ENCODE results near the gene IRF2BP1.

Gene IRF2BP1

DNA sequence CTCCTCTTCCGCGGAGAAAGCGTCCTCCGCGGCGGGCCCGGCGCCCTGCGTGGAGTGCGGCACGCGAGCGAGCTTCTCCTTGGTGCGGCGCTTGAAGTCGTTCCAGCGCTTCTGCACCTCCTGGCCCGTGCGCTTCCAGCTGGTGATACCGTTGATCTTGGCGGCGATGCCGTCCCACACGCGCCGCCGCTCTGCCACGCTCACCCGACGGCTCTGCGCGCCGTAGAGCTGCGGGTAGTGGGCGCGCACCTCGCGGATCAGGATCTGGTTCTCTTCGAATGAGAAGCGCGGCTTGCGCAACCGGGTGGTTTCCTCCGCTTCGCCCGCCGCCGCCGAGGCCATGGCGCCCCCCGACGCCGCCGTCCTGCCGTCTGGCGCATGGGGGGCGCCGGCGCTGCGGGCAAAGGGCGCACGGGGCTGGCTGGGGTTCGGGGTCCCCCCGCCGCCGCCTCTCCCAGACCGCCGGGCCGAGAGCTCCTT is 15.5 kb upstream of the IRF2BP1 start:
- ATAC-seq = no peak; the same call in 2 of the 3 replicates
- TF ChIP-seq OSR1 (CRISPR knock-in tag; IDR thresholded peaks at IDR 0.05) = no peak
- no peak for TF ChIP-seq ISL1 (CRISPR knock-in tag; IDR thresholded peaks at IDR 0.05)
- TF ChIP-seq ESRRG (CRISPR knock-in tag; IDR thresholded peaks at IDR 0.05) = no peak
- TF ChIP-seq ZNF8 (CRISPR knock-in tag; IDR thresholded peaks at IDR 0.05) = no peak

DNA sequence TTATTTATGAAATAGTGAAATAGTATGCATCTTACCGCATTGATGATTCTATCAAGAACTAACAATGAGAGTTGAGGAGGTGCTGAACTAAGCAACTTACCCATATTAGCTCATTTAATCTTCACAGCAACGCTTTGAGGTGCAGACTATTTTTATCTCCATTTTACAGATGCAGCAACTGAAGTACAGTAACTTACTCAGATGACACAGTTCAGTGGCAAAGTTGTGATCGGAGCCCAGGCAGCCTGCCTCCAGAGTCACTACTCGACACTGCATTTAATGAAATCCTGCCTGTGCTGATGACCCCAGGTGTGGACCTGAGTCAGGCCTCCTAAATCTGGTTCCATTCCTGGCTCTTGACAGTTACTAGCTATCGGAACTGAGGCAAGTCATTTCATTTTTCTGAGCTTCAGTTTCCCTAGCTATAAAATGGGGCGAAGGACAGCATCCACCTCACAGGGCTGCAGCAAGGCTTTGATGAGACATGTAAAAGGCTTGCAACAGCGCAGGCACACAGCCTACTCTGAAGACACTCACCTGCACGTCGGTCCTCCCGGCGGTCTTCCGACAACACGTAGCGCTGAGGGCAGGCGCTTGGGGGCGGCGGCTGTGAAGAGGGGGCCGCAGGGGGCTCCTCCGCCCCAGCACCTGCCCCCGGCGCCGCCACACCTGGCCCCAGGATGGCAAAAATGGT is 14.9 kb upstream of the IRF2BP1 start:
- no peak for ATAC-seq
- no peak for TF ChIP-seq ZNF565 (CRISPR knock-in tag; conservative IDR thresholded peaks at IDR 0.05; ENCODE audit: low read depth)
- TF ChIP-seq, protein P1, sequence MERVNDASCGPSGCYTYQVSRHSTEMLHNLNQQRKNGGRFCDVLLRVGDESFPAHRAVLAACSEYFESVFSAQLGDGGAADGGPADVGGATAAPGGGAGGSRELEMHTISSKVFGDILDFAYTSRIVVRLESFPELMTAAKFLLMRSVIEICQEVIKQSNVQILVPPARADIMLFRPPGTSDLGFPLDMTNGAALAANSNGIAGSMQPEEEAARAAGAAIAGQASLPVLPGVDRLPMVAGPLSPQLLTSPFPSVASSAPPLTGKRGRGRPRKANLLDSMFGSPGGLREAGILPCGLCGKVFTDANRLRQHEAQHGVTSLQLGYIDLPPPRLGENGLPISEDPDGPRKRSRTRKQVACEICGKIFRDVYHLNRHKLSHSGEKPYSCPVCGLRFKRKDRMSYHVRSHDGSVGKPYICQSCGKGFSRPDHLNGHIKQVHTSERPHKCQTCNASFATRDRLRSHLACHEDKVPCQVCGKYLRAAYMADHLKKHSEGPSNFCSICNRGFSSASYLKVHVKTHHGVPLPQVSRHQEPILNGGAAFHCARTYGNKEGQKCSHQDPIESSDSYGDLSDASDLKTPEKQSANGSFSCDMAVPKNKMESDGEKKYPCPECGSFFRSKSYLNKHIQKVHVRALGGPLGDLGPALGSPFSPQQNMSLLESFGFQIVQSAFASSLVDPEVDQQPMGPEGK (CRISPR knock-in tag; IDR thresholded peaks at IDR 0.05; ENCODE audit: borderline replicate concordance) = no peak
- no peak for TF ChIP-seq ZNF8 (CRISPR knock-in tag; IDR thresholded peaks at IDR 0.05)
- no peak for TF ChIP-seq ZC3H10 (CRISPR knock-in tag; IDR thresholded peaks at IDR 0.05)
- no peak for TF ChIP-seq SNAI2 (CRISPR knock-in tag; IDR thresholded peaks at IDR 0.05)
- TF ChIP-seq, protein P2, sequence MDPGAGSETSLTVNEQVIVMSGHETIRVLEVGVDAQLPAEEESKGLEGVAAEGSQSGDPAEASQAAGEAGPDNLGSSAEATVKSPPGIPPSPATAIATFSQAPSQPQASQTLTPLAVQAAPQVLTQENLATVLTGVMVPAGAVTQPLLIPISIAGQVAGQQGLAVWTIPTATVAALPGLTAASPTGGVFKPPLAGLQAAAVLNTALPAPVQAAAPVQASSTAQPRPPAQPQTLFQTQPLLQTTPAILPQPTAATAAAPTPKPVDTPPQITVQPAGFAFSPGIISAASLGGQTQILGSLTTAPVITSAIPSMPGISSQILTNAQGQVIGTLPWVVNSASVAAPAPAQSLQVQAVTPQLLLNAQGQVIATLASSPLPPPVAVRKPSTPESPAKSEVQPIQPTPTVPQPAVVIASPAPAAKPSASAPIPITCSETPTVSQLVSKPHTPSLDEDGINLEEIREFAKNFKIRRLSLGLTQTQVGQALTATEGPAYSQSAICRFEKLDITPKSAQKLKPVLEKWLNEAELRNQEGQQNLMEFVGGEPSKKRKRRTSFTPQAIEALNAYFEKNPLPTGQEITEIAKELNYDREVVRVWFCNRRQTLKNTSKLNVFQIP (CRISPR knock-in tag; IDR thresholded peaks at IDR 0.05; ENCODE audit: borderline replicate concordance, low read depth) = no peak
- TF ChIP-seq TCF4 (CRISPR knock-in tag; IDR thresholded peaks at IDR 0.05; ENCODE audit: borderline replicate concordance) = no peak
- TF ChIP-seq CSDC2 (CRISPR knock-in tag; IDR thresholded peaks at IDR 0.05) = no peak
- no peak for TF ChIP-seq ZNF70 (CRISPR knock-in tag; IDR thresholded peaks at IDR 0.05)
- TF ChIP-seq, protein P3, sequence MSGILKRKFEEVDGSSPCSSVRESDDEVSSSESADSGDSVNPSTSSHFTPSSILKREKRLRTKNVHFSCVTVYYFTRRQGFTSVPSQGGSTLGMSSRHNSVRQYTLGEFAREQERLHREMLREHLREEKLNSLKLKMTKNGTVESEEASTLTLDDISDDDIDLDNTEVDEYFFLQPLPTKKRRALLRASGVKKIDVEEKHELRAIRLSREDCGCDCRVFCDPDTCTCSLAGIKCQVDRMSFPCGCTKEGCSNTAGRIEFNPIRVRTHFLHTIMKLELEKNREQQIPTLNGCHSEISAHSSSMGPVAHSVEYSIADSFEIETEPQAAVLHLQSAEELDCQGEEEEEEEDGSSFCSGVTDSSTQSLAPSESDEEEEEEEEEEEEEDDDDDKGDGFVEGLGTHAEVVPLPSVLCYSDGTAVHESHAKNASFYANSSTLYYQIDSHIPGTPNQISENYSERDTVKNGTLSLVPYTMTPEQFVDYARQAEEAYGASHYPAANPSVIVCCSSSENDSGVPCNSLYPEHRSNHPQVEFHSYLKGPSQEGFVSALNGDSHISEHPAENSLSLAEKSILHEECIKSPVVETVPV (CRISPR knock-in tag; IDR thresholded peaks at IDR 0.05) = no peak
- no peak for TF ChIP-seq PPARA (CRISPR knock-in tag; IDR thresholded peaks at IDR 0.05; ENCODE audit: borderline replicate concordance)
- TF ChIP-seq BACH2 (CRISPR knock-in tag; IDR thresholded peaks at IDR 0.05; ENCODE audit: borderline replicate concordance) = no peak
- no peak for TF ChIP-seq RARB (CRISPR knock-in tag; IDR thresholded peaks at IDR 0.05)
- TF ChIP-seq, protein P4, sequence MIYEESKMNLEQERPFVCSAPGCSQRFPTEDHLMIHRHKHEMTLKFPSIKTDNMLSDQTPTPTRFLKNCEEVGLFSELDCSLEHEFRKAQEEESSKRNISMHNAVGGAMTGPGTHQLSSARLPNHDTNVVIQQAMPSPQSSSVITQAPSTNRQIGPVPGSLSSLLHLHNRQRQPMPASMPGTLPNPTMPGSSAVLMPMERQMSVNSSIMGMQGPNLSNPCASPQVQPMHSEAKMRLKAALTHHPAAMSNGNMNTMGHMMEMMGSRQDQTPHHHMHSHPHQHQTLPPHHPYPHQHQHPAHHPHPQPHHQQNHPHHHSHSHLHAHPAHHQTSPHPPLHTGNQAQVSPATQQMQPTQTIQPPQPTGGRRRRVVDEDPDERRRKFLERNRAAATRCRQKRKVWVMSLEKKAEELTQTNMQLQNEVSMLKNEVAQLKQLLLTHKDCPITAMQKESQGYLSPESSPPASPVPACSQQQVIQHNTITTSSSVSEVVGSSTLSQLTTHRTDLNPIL (CRISPR knock-in tag; IDR thresholded peaks at IDR 0.05; ENCODE audit: low read depth) = no peak
- TF ChIP-seq ZFP3 (CRISPR knock-in tag; IDR thresholded peaks at IDR 0.05) = no peak

DNA sequence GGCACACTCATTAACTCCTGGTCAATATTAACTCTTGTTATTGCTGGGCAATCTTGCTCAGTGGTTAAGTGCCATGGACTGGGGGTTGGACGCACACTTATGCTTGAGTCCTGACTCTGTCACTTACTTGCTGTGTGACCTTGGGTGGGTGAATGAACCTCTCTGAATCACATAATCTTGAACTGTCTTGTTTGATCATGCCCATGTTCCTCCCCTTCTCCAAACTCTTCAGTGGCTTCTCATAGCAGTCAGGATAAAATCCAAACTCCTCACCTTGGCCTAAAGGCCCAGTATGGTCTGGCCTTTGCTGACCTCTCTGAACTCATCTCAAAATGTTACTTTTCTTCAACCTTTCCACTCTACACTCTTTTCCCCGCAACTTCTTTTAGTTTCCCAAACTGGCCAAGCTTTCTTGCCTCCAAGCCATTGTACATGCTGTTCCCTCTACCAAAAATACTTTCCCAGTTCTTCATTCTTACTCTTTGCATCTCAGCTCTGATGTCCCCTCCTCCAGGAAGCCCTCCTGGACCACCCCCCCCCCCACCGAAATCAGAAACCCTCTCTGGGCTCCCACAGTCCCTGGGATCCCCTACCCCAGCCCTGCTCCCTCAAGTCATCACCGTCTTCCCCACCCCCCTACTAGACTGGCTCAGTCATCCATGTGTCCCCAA is 14.1 kb upstream of the IRF2BP1 start:
- no peak for ATAC-seq
- TF ChIP-seq SNAI2 (CRISPR knock-in tag; IDR thresholded peaks at IDR 0.05) (no peak), ZFP30 (CRISPR knock-in tag; IDR thresholded peaks at IDR 0.05) (no peak), TCF4 (CRISPR knock-in tag; IDR thresholded peaks at IDR 0.05; ENCODE audit: borderline replicate concordance) (no peak), RARB (CRISPR knock-in tag; IDR thresholded peaks at IDR 0.05) (no peak), ISL1 (CRISPR knock-in tag; IDR thresholded peaks at IDR 0.05) (no peak), ZFP3 (CRISPR knock-in tag; IDR thresholded peaks at IDR 0.05) (no peak), CSDC2 (CRISPR knock-in tag; IDR thresholded peaks at IDR 0.05) (no peak), ESRRG (CRISPR knock-in tag; IDR thresholded peaks at IDR 0.05) (no peak)
- TF ChIP-seq, protein P5, sequence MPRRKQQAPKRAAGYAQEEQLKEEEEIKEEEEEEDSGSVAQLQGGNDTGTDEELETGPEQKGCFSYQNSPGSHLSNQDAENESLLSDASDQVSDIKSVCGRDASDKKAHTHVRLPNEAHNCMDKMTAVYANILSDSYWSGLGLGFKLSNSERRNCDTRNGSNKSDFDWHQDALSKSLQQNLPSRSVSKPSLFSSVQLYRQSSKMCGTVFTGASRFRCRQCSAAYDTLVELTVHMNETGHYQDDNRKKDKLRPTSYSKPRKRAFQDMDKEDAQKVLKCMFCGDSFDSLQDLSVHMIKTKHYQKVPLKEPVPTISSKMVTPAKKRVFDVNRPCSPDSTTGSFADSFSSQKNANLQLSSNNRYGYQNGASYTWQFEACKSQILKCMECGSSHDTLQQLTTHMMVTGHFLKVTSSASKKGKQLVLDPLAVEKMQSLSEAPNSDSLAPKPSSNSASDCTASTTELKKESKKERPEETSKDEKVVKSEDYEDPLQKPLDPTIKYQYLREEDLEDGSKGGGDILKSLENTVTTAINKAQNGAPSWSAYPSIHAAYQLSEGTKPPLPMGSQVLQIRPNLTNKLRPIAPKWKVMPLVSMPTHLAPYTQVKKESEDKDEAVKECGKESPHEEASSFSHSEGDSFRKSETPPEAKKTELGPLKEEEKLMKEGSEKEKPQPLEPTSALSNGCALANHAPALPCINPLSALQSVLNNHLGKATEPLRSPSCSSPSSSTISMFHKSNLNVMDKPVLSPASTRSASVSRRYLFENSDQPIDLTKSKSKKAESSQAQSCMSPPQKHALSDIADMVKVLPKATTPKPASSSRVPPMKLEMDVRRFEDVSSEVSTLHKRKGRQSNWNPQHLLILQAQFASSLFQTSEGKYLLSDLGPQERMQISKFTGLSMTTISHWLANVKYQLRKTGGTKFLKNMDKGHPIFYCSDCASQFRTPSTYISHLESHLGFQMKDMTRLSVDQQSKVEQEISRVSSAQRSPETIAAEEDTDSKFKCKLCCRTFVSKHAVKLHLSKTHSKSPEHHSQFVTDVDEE (CRISPR knock-in tag; IDR thresholded peaks at IDR 0.05) = no peak
- TF ChIP-seq, protein P3 (CRISPR knock-in tag; IDR thresholded peaks at IDR 0.05) = no peak
- TF ChIP-seq, protein P1 (CRISPR knock-in tag; IDR thresholded peaks at IDR 0.05; ENCODE audit: borderline replicate concordance) = no peak

Measured in SK-N-SH treated with all-trans-retinoic acid at 6 μM for 48 hours (cell line).